SK-N-SH (cell line): ENCODE measurements around the gene GLRB. TPM values are rescaled to one million over a fixed set of nuclear protein-coding genes. Genes with fewer than 3 reads are reported as not detected.
"Not testable (repeated sequence)": the region's sequence is repeated elsewhere in the genome, so short reads cannot be mapped to it uniquely, and the experiment has no call there.

Experiments used
- CTCF ChIA-PET: fragments of 300-600, 350-600 bp; formaldehyde crosslinking; extraction: SDS; loops from one replicate; lab custom pipeline; 2021; lab: Yijun Ruan, JAX
- POLR2A ChIA-PET: fragments of 350-600 bp; sonication (Branson Sonifier 250); formaldehyde crosslinking; extraction: SDS; loops from one replicate; lab custom pipeline; 2020; ENCODE audit warnings: antibody characterized with exemption, inconsistent platforms; lab: Yijun Ruan, JAX
- DNase-seq: peaks from one replicate; pipeline ENCODE4 v3.0.0; 2012
- H2AFZ ChIP-seq: fragments of 200-600 bp; sonication (generic); 2 replicates; pipeline ENCODE4 v1.8.1; 2016; ENCODE audit warnings: antibody characterized with exemption, mild to moderate bottlenecking, low read depth
- H3F3A ChIP-seq: fragments of 200-600 bp; sonication (generic); replicated peaks from 2 replicates; pipeline ENCODE3; 2016; ENCODE audit warnings: antibody characterized with exemption, mild to moderate bottlenecking; ENCODE audit not compliant: insufficient read depth
- H3K27ac ChIP-seq, 2 experiments: fragments of 200-500 bp in 1 of 2; fragments of 200-600 bp in 1 of 2; sonication (Bioruptor generic) in 1 of 2; sonication (generic), shearing (Covaris generic) in 1 of 2; 2 replicates each; pipeline versions ENCODE4 v1.5.1 to v1.6.1; 2014 to 2016; ENCODE audit warnings: low read depth in 2 of 2, inconsistent platforms in 1 of 2, low read length in 1 of 2, mild to moderate bottlenecking in 1 of 2, mixed read lengths in 1 of 2
- H3K27me3 ChIP-seq: fragments of 200-600 bp; sonication (generic), shearing (Covaris generic); 2 replicates; pipeline ENCODE4 v1.6.1; 2016; ENCODE audit warnings: mixed run types; ENCODE audit not compliant: insufficient read depth
- H3K36me3 ChIP-seq, 2 experiments: fragments of 200-500 bp in 1 of 2; fragments of 200-600 bp in 1 of 2; sonication (Bioruptor generic) in 1 of 2; sonication (generic) in 1 of 2; replicated peaks in 1 of 2; 2 replicates each; pipeline versions ENCODE3 to v1.5.1; 2014 to 2016; ENCODE audit warnings: low read length in 1 of 2, mild to moderate bottlenecking in 1 of 2; ENCODE audit not compliant: insufficient read depth in 2 of 2, control insufficient read depth in 1 of 2
- H3K4me1 ChIP-seq, 2 experiments: fragments of 200-500 bp in 1 of 2; fragments of 200-600 bp in 1 of 2; sonication (Bioruptor generic) in 1 of 2; sonication (generic), shearing (Covaris generic) in 1 of 2; 2 replicates each; pipeline versions ENCODE4 v1.5.1 to v1.6.1; 2014 to 2016; ENCODE audit warnings: low read depth in 1 of 2, low read length in 1 of 2, mixed run types in 1 of 2; ENCODE audit not compliant: insufficient read depth in 2 of 2, control insufficient read depth in 1 of 2
- H3K4me2 ChIP-seq: fragments of 200-600 bp; sonication (generic), shearing (Covaris generic); 2 replicates; pipeline ENCODE4 v1.6.1; 2017; ENCODE audit warnings: mixed run types
- H3K4me3 ChIP-seq, 2 experiments: fragments of 200-500 bp in 1 of 2; fragments of 200-600 bp in 1 of 2; sonication (Bioruptor generic) in 1 of 2; sonication (generic), shearing (Covaris generic) in 1 of 2; 2 replicates each; pipeline versions ENCODE4 v1.5.1 to v1.8.1; 2014 to 2016; ENCODE audit warnings: low read depth in 2 of 2, inconsistent platforms in 1 of 2, low read length in 1 of 2, mild to moderate bottlenecking in 1 of 2, mixed read lengths in 1 of 2, moderate library complexity in 1 of 2
- H3K79me2 ChIP-seq: fragments of 200-600 bp; sonication (generic); 2 replicates; pipeline ENCODE4 v1.8.1; 2017; ENCODE audit warnings: mild to moderate bottlenecking; ENCODE audit not compliant: insufficient read depth
- H3K9ac ChIP-seq: fragments of 200-600 bp; sonication (generic); 2 replicates; pipeline ENCODE4 v1.6.1; 2017; ENCODE audit warnings: mixed run types
- H3K9me2 ChIP-seq: fragments of 200-600 bp; sonication (generic); 2 replicates; pipeline ENCODE4 v1.6.1; 2017; ENCODE audit warnings: mixed run types
- H3K9me3 ChIP-seq: fragments of 200-600 bp; sonication (generic); 2 replicates; pipeline ENCODE4 v1.6.1; 2017; ENCODE audit warnings: mixed run types, mild to moderate bottlenecking, moderate library complexity
- H4K20me1 ChIP-seq: fragments of 200-600 bp; sonication (generic); 2 replicates; pipeline ENCODE4 v1.6.1; 2017; ENCODE audit warnings: mild to moderate bottlenecking, mixed run types; ENCODE audit not compliant: insufficient read depth
- CTCF ChIP-seq: fragments of 200-600 bp; sonication (generic); IDR thresholded peaks from 2 replicates; pipeline ENCODE4 v1.6.1; 2017; ENCODE audit warnings: antibody characterized with exemption, mild to moderate bottlenecking, moderate library complexity
- GATA2 ChIP-seq: sonication (generic); formaldehyde crosslinking; IDR thresholded peaks from 2 replicates; pipeline ENCODE4 v1.5.0; 2020; ENCODE audit warnings: mild to moderate bottlenecking, missing genetic modification reagents
- MEF2A ChIP-seq: IDR thresholded peaks from 2 replicates; pipeline ENCODE4 v1.4.0; 2012; ENCODE audit warnings: low read depth, borderline replicate concordance
- NFIC ChIP-seq: IDR thresholded peaks from 2 replicates; pipeline ENCODE4 v1.4.0; 2012; ENCODE audit warnings: borderline replicate concordance
- NRF1 ChIP-seq: IDR thresholded peaks from 2 replicates; pipeline ENCODE4 v1.6.1; 2012; ENCODE audit warnings: low read depth, mild to moderate bottlenecking, low read length
- PBX3 ChIP-seq: IDR thresholded peaks from 2 replicates; pipeline ENCODE4; 2012
- RAD21 ChIP-seq: IDR thresholded peaks from 2 replicates; pipeline ENCODE4 v1.6.1; 2012; ENCODE audit warnings: mild to moderate bottlenecking, low read length
- REST ChIP-seq: IDR thresholded peaks from 2 replicates; pipeline ENCODE4 v1.6.1; 2012; ENCODE audit warnings: mild to moderate bottlenecking, low read depth, low read length, moderate library complexity
- WGBS: methylation state at CpG from one replicate; pipeline ENCODE4 v1.1.6; 2017; ENCODE audit warnings: low lambda C conversion rate; 5-methylcytosine and 5-hydroxymethylcytosine counted together
- polyA plus RNA-seq, 3 experiments: library from polyadenylated mRNA; depleted of rRNA; stranded (reverse); fragments of >200 nt; gene quantifications; 2 replicates each; pipeline ENCODE4 v1.2.3, GENCODE V29; 2012

Gene GLRB
- polyA plus RNA-seq, 1 of the 3 experiments (the other 2 are of a cell fraction), result 7.6 TPM

- no peak for DNase-seq
- Histone ChIP-seq H3F3A (no peaks in the 10 kb centered on the region), H3K9ac (no peak overlapping the region), H3K4me3 (no peak overlapping the region), H2AFZ (no peak overlapping the region), H3K36me3 (no peaks in the 10 kb centered on the region), H3K9me3 (no peaks in the 10 kb centered on the region), H3K27ac (no peak overlapping the region), H4K20me1 (no peaks in the 10 kb centered on the region), H3K27me3 (no peaks in the 10 kb centered on the region), H3K9me2 (no peaks in the 10 kb centered on the region), H3K79me2 (no peaks in the 10 kb centered on the region), H3K4me1 (no peaks in the 10 kb centered on the region), H3K4me2 (no peak overlapping the region)
- 84% methylated on average over 5 of the region's 5 CpGs for WGBS
- no peak for TF ChIP-seq NRF1
- TF ChIP-seq NFIC, result no peak
- no peak for TF ChIP-seq REST
- TF ChIP-seq MEF2A, result no peak
- TF ChIP-seq GATA2 (CRISPR knock-in tag), result no peak
- ChIA-PET CTCF (interaction anchor here (0.5 kb wide), 1 partner anchor 1002 kb away, joined by 3 read pairs; no protein-coding TSS in a partner anchor), POLR2A (no interaction called here)
Observed at GRCh38 chr4:157170321-157170720, 94.4 kb downstream of the GLRB start.

- Histone ChIP-seq H3K36me3 (no peaks in the 10 kb centered on the region), H3F3A (no peaks in the 10 kb centered on the region), H3K9ac (no peak overlapping the region), H3K9me2 (no peaks in the 10 kb centered on the region), H3K4me3 (no peak overlapping the region), H4K20me1 (no peaks in the 10 kb centered on the region), H3K27me3 (no peaks in the 10 kb centered on the region), H3K4me1 (no peaks in the 10 kb centered on the region), H3K79me2 (no peaks in the 10 kb centered on the region), H3K9me3 (no peaks in the 10 kb centered on the region), H3K27ac (no peak overlapping the region), H3K4me2 (no peak overlapping the region), H2AFZ (no peak overlapping the region)
- WGBS, result 49% methylated on average over 3 of the region's 3 CpGs
- TF ChIP-seq PBX3 (no peak), RAD21 (peak; percentile 42), CTCF (peak; percentile 53)
- no peak for DNase-seq
- POLR2A ChIA-PET, result no interaction called here
- CTCF ChIA-PET, result no interaction called here
Observed at GRCh38 chr4:157172011-157172410, 96.1 kb downstream of the GLRB start.

- H3K4me3 ChIP-seq, POLR2A ChIA-PET, H3K9ac ChIP-seq, H3K4me1 ChIP-seq, H3K9me2 ChIP-seq, H3K27ac ChIP-seq, H3K9me3 ChIP-seq, H2AFZ ChIP-seq, H3F3A ChIP-seq, H3K79me2 ChIP-seq, DNase-seq, H3K36me3 ChIP-seq, CTCF ChIA-PET, H3K4me2 ChIP-seq, H3K27me3 ChIP-seq, H4K20me1 ChIP-seq: not testable (repeated sequence)
- 72% methylated on average over 4 of the region's 14 CpGs for WGBS
Observed at GRCh38 chr4:157180268-157180667, 104.3 kb downstream of the GLRB start.
